WTC11 (cell line): ENCODE measurements around the gene ADCY2.

ENCODE experiments used
- ATF1 ChIP-seq: sonication (generic); formaldehyde crosslinking; IDR thresholded peaks from 2 replicates; pipeline ENCODE4 v1.8.1; 2023; ENCODE audit warnings: mild to moderate bottlenecking, moderate library complexity, missing genetic modification reagents
- CTCF ChIP-seq: fragments of 200-600 bp; IDR thresholded peaks from 2 replicates; pipeline ENCODE4 v1.8.0; 2022; ENCODE audit warnings: antibody characterized with exemption
- JUN ChIP-seq: sonication (generic); formaldehyde crosslinking; IDR thresholded peaks from 2 replicates; pipeline ENCODE4 v1.8.0; 2023; ENCODE audit warnings: mild to moderate bottlenecking, missing genetic modification reagents
- NR2C2 ChIP-seq: sonication (generic); formaldehyde crosslinking; IDR thresholded peaks from 2 replicates; pipeline ENCODE4 v1.8.0; 2022; ENCODE audit warnings: mild to moderate bottlenecking, missing genetic modification reagents
- ZNF138 ChIP-seq: sonication (generic); formaldehyde crosslinking; conservative IDR thresholded peaks from 2 replicates; pipeline ENCODE4 v1.8.1; 2022; ENCODE audit warnings: mild to moderate bottlenecking, moderate library complexity, missing genetic modification reagents

- TF ChIP-seq NR2C2: no peak
- no peak for TF ChIP-seq ATF1 (CRISPR knock-in tag)
- TF ChIP-seq CTCF: peak; percentile 82
- no peak for TF ChIP-seq ZNF138
- TF ChIP-seq JUN (CRISPR knock-in tag): no peak
These were observed 420.1 kb downstream of the ADCY2 start for GRCh38 chr5:7815892-7816534.
